ENCODE data around the gene PDZD11. TPM values are rescaled to one million over a fixed set of nuclear protein-coding genes. Genes with fewer than 3 reads are reported as not detected.

PDZD11 gene
- polyA plus RNA-seq, 1 donor from 2014 or later = 64.7 TPM

DNA sequence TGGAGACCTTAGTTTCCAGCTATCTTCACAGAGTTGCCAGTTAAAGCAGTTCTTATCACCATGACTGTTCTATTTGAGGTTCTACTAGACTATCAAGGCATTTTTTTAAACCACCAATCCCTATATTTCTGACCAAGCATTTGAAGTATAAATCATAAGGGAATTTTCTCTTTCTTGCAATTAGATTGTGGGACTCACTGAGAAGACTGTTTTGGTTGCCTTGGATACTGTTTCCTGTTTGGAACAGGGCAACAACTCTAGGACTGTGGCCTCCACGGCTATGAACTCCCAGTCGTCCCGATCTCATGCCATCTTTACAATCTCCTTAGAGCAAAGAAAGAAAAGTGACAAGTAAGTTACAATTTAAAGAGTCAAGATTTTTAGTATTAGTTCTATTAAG, 12.0 kb upstream of the PDZD11 start:
- H2AFZ ChIP-seq (ENCODE audit: low read depth, low read length) = no peak overlapping the region
- TF ChIP-seq, protein P1, sequence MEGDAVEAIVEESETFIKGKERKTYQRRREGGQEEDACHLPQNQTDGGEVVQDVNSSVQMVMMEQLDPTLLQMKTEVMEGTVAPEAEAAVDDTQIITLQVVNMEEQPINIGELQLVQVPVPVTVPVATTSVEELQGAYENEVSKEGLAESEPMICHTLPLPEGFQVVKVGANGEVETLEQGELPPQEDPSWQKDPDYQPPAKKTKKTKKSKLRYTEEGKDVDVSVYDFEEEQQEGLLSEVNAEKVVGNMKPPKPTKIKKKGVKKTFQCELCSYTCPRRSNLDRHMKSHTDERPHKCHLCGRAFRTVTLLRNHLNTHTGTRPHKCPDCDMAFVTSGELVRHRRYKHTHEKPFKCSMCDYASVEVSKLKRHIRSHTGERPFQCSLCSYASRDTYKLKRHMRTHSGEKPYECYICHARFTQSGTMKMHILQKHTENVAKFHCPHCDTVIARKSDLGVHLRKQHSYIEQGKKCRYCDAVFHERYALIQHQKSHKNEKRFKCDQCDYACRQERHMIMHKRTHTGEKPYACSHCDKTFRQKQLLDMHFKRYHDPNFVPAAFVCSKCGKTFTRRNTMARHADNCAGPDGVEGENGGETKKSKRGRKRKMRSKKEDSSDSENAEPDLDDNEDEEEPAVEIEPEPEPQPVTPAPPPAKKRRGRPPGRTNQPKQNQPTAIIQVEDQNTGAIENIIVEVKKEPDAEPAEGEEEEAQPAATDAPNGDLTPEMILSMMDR (IDR thresholded peaks at IDR 0.05; ENCODE audit: poor library complexity, severe bottlenecking) = no peak
- no peak for TF ChIP-seq EZH2 (IDR thresholded peaks at IDR 0.05; ENCODE audit: borderline replicate concordance, insufficient read depth, low read length, poor library complexity, severe bottlenecking)
- no peak for TF ChIP-seq MXI1 (conservative IDR thresholded peaks at IDR 0.05; ENCODE audit: poor library complexity, severe bottlenecking)
- no peak for TF ChIP-seq RAD21 (conservative IDR thresholded peaks at IDR 0.05)
- TF ChIP-seq SMC3 (conservative IDR thresholded peaks at IDR 0.05; ENCODE audit: poor library complexity) = no peak
- H3F3A ChIP-seq (ENCODE audit: insufficient read depth, low read length, poor library complexity, severe bottlenecking) = no peaks in the 10 kb centered on the region
- H3K9me3 ChIP-seq (ENCODE audit: low read length) = no peaks in the 10 kb centered on the region
- no peak overlapping the region for H3K9ac ChIP-seq (ENCODE audit: low read length)
- no peaks in the 10 kb centered on the region for H3K36me3 ChIP-seq (ENCODE audit: insufficient read depth, low read length)
- H3K27ac ChIP-seq (ENCODE audit: low read length) = no peak overlapping the region
- H3K79me2 ChIP-seq (replicated peaks; ENCODE audit: insufficient read depth, low read length) = no peaks in the 10 kb centered on the region
- H3K9me2 ChIP-seq (ENCODE audit: insufficient read depth, low read length) = no peaks in the 10 kb centered on the region
- H3K4me3 ChIP-seq (ENCODE audit: low read length) = no peak overlapping the region
- H3K27me3 ChIP-seq (ENCODE audit: insufficient read depth, low read depth, low read length) = no peaks in the 10 kb centered on the region
- no peaks in the 10 kb centered on the region for H4K20me1 ChIP-seq (ENCODE audit: insufficient read depth)
- no peak overlapping the region for H3K4me2 ChIP-seq (ENCODE audit: low read length)

DNA sequence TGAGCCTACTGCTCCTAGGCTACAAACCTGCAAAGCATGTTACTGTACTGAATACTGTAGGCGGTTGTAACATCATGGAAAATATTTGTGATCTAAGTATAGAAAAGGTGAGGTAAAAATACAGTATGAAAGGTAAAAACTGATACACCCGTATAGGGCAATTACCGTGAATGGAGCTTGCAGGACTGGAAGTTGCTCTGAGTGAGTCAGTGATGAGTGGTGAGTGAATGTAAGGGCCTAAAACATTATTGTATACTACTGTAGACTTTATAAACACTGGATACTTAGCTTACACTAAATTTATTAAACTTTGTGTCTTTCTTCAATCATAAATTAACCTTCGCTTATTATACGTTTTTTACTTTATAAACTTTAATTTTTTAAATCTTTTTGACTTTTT, 3.9 kb upstream of the PDZD11 start:
- H3K79me2 ChIP-seq (replicated peaks; ENCODE audit: insufficient read depth, low read length) = peaks cover 15% of the 10 kb centered on the region
- H3K9ac ChIP-seq (ENCODE audit: low read length) = no peak overlapping the region
- no peak overlapping the region for H3K4me2 ChIP-seq (ENCODE audit: low read length)
- no peak overlapping the region for H2AFZ ChIP-seq (ENCODE audit: low read depth, low read length)
- no peaks in the 10 kb centered on the region for H3K27me3 ChIP-seq (ENCODE audit: insufficient read depth, low read depth, low read length)
- no peaks in the 10 kb centered on the region for H3K9me2 ChIP-seq (ENCODE audit: insufficient read depth, low read length)
- TF ChIP-seq POLR2AphosphoS5 (IDR thresholded peaks at IDR 0.05) (no peak), SMC3 (conservative IDR thresholded peaks at IDR 0.05; ENCODE audit: poor library complexity) (no peak), EZH2 (IDR thresholded peaks at IDR 0.05; ENCODE audit: borderline replicate concordance, insufficient read depth, low read length, poor library complexity, severe bottlenecking) (no peak), TAF1 (IDR thresholded peaks at IDR 0.05; ENCODE audit: low read depth) (no peak), RAD21 (conservative IDR thresholded peaks at IDR 0.05) (no peak), EP300 (conservative IDR thresholded peaks at IDR 0.05; ENCODE audit: poor library complexity, severe bottlenecking) (no peak), MXI1 (conservative IDR thresholded peaks at IDR 0.05; ENCODE audit: poor library complexity, severe bottlenecking) (no peak)
- TF ChIP-seq, protein P2, sequence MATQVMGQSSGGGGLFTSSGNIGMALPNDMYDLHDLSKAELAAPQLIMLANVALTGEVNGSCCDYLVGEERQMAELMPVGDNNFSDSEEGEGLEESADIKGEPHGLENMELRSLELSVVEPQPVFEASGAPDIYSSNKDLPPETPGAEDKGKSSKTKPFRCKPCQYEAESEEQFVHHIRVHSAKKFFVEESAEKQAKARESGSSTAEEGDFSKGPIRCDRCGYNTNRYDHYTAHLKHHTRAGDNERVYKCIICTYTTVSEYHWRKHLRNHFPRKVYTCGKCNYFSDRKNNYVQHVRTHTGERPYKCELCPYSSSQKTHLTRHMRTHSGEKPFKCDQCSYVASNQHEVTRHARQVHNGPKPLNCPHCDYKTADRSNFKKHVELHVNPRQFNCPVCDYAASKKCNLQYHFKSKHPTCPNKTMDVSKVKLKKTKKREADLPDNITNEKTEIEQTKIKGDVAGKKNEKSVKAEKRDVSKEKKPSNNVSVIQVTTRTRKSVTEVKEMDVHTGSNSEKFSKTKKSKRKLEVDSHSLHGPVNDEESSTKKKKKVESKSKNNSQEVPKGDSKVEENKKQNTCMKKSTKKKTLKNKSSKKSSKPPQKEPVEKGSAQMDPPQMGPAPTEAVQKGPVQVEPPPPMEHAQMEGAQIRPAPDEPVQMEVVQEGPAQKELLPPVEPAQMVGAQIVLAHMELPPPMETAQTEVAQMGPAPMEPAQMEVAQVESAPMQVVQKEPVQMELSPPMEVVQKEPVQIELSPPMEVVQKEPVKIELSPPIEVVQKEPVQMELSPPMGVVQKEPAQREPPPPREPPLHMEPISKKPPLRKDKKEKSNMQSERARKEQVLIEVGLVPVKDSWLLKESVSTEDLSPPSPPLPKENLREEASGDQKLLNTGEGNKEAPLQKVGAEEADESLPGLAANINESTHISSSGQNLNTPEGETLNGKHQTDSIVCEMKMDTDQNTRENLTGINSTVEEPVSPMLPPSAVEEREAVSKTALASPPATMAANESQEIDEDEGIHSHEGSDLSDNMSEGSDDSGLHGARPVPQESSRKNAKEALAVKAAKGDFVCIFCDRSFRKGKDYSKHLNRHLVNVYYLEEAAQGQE (IDR thresholded peaks at IDR 0.05; ENCODE audit: borderline replicate concordance) = no peak
- TF ChIP-seq, protein P1 (IDR thresholded peaks at IDR 0.05; ENCODE audit: poor library complexity, severe bottlenecking) = no peak
- no peak overlapping the region for H3K27ac ChIP-seq (ENCODE audit: low read length)
- H3F3A ChIP-seq (ENCODE audit: insufficient read depth, low read length, poor library complexity, severe bottlenecking) = no peaks in the 10 kb centered on the region
- H3K36me3 ChIP-seq (ENCODE audit: insufficient read depth, low read length) = no peaks in the 10 kb centered on the region
- no peak overlapping the region for H3K4me3 ChIP-seq (ENCODE audit: low read length)
- H3K9me3 ChIP-seq (ENCODE audit: low read length) = no peaks in the 10 kb centered on the region
- H4K20me1 ChIP-seq (ENCODE audit: insufficient read depth) = no peaks in the 10 kb centered on the region
